Measurements from ENCODE around the gene MCRIP2.

GRCh38 chr16:646679-647172 lies 5.1 kb downstream of the MCRIP2 start:
- no peak for TF ChIP-seq CTCF (IDR thresholded peaks at IDR 0.05)
- TF ChIP-seq POLR2A (IDR thresholded peaks at IDR 0.05): no peak

Measured in adrenal gland (tissue), 5 donors.